ENCODE results near the gene KCNH2.

KCNH2 gene

GRCh38 chr7:150904011-150904909 lies 73.9 kb downstream of the KCNH2 start:
- H3K4me1 ChIP-seq (ENCODE audit: control insufficient read depth, insufficient read depth, low read length), result peaks cover 11% of the 10 kb centered on the region; the same call in 1 of the 2 replicates
- no peak overlapping the region for H3K27ac ChIP-seq (ENCODE audit: low read depth, low read length)
- H3K9me3 ChIP-seq (ENCODE audit: control insufficient read depth, insufficient read depth, low read length), result no peaks in the 10 kb centered on the region
- H3K36me3 ChIP-seq (ENCODE audit: control insufficient read depth, insufficient read depth, low read length), result no peaks in the 10 kb centered on the region
- H3K27me3 ChIP-seq (ENCODE audit: control insufficient read depth, insufficient read depth, low read length), result peaks cover 21% of the 10 kb centered on the region
- no peak overlapping the region for H3K9ac ChIP-seq (ENCODE audit: low read depth, low read length)
- no peak overlapping the region for H3K4me3 ChIP-seq (ENCODE audit: low read depth, low read length)

DNA sequence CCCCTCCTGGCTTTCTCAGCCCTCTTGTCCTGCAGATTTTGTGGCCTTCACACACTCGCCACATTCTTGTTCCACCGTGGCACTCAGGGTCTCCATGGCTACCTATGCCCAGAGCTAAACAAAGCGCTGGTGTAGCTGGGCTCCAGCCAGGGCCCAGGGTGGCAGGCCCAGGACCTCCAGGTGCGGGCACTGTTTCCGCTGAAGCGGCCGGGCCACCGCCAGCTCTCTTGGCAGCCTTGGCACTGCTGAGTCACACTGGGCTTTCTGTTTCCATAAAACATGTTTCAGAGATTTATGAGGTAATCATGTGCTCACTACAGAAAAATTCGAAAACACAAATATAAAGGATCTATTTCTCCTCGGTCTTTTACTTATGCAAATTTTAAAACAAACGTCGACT lies 74.5 kb downstream of the KCNH2 start:
- Histone ChIP-seq H3K9me3 (ENCODE audit: control insufficient read depth, insufficient read depth, low read length) (no peaks in the 10 kb centered on the region), H3K4me1 (ENCODE audit: control insufficient read depth, insufficient read depth, low read length) (peaks cover 11% of the 10 kb centered on the region; the same call in 1 of the 2 replicates), H3K27ac (ENCODE audit: low read depth, low read length) (no peak overlapping the region), H3K4me3 (ENCODE audit: low read depth, low read length) (no peak overlapping the region), H3K36me3 (ENCODE audit: control insufficient read depth, insufficient read depth, low read length) (no peaks in the 10 kb centered on the region), H3K27me3 (ENCODE audit: control insufficient read depth, insufficient read depth, low read length) (peaks cover 28% of the 10 kb centered on the region), H3K9ac (ENCODE audit: low read depth, low read length) (no peak overlapping the region)

- H3K4me3 ChIP-seq (ENCODE audit: low read depth, low read length), result no peak overlapping the region
- no peak overlapping the region for H3K27ac ChIP-seq (ENCODE audit: low read depth, low read length)
- H3K4me1 ChIP-seq (ENCODE audit: control insufficient read depth, insufficient read depth, low read length), result peaks cover 11% of the 10 kb centered on the region; the same call in 1 of the 2 replicates
- H3K9ac ChIP-seq (ENCODE audit: low read depth, low read length), result no peak overlapping the region
- no peaks in the 10 kb centered on the region for H3K9me3 ChIP-seq (ENCODE audit: control insufficient read depth, insufficient read depth, low read length)
- peaks cover 28% of the 10 kb centered on the region for H3K27me3 ChIP-seq (ENCODE audit: control insufficient read depth, insufficient read depth, low read length)
- no peaks in the 10 kb centered on the region for H3K36me3 ChIP-seq (ENCODE audit: control insufficient read depth, insufficient read depth, low read length)
Observed at GRCh38 chr7:150902078-150903033, 75.8 kb downstream of the KCNH2 start.

DNA sequence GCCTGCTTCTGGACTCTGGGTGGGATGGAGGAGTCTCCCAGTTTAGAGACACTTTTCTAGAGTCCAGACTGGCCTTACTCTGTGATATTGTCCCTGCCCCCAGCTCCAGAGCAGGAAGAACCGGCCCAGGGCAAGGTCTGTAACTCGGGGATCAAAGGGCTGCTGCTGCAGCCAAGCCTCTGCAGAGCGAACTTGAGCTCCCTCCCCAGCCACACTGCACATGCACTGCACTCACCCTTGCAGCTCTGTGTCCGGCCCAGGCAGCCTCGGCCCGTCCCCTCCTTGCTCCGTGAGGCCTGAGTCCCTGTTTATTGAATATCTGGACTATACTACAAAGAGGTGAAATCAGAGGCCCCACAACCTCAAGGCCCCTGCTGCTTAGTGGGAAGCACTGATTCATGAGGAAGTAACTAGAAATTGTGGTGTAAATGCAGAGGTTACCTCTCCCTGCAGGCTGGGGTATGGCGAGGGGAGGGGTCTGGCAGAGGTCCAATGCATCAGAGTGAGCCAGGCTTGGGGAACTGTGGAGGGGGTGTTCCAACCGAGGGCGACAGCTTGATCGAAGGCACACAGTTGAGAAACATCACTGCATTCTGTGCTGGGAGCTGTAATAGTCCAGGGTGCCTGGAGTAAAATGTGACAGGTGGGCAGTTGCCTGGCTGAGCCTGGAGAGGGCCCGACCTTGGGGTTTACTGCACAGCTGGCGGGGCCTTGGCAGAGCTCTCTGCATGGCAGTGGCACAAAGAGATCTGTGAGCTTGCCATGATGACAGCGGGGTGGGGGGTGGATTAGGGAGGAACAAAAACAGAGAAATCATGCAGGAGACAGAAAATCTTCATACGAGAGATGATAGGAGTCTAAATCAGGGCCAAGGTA lies 76.7 kb downstream of the KCNH2 start:
- no peaks in the 10 kb centered on the region for H3K36me3 ChIP-seq (ENCODE audit: control insufficient read depth, insufficient read depth, low read length)
- H3K9ac ChIP-seq (ENCODE audit: low read depth, low read length), result no peak overlapping the region
- no peak overlapping the region for H3K4me3 ChIP-seq (ENCODE audit: low read depth, low read length)
- H3K9me3 ChIP-seq (ENCODE audit: control insufficient read depth, insufficient read depth, low read length), result no peaks in the 10 kb centered on the region
- peaks cover 11% of the 10 kb centered on the region; the same call in 1 of the 2 replicates for H3K4me1 ChIP-seq (ENCODE audit: control insufficient read depth, insufficient read depth, low read length)
- H3K27me3 ChIP-seq (ENCODE audit: control insufficient read depth, insufficient read depth, low read length), result peaks cover 28% of the 10 kb centered on the region
- H3K27ac ChIP-seq (ENCODE audit: low read depth, low read length), result no peak overlapping the region

GRCh38 chr7:150900675-150901074 lies 77.4 kb downstream of the KCNH2 start:
- H3K27ac ChIP-seq (ENCODE audit: low read depth, low read length), result no peak overlapping the region
- H3K9ac ChIP-seq (ENCODE audit: low read depth, low read length), result no peak overlapping the region
- H3K27me3 ChIP-seq (ENCODE audit: control insufficient read depth, insufficient read depth, low read length), result peaks cover 28% of the 10 kb centered on the region
- peaks cover 11% of the 10 kb centered on the region; the same call in 1 of the 2 replicates for H3K4me1 ChIP-seq (ENCODE audit: control insufficient read depth, insufficient read depth, low read length)
- no peaks in the 10 kb centered on the region for H3K9me3 ChIP-seq (ENCODE audit: control insufficient read depth, insufficient read depth, low read length)
- H3K4me3 ChIP-seq (ENCODE audit: low read depth, low read length), result no peak overlapping the region
- H3K36me3 ChIP-seq (ENCODE audit: control insufficient read depth, insufficient read depth, low read length), result no peaks in the 10 kb centered on the region

GRCh38 chr7:150898475-150899011 lies 79.6 kb downstream of the KCNH2 start:
- H3K4me3 ChIP-seq (ENCODE audit: low read depth, low read length), result no peak overlapping the region
- H3K4me1 ChIP-seq (ENCODE audit: control insufficient read depth, insufficient read depth, low read length), result peaks cover 11% of the 10 kb centered on the region; the same call in 1 of the 2 replicates
- H3K36me3 ChIP-seq (ENCODE audit: control insufficient read depth, insufficient read depth, low read length), result no peaks in the 10 kb centered on the region
- H3K27ac ChIP-seq (ENCODE audit: low read depth, low read length), result no peak overlapping the region
- no peaks in the 10 kb centered on the region for H3K9me3 ChIP-seq (ENCODE audit: control insufficient read depth, insufficient read depth, low read length)
- H3K9ac ChIP-seq (ENCODE audit: low read depth, low read length), result no peak overlapping the region
- H3K27me3 ChIP-seq (ENCODE audit: control insufficient read depth, insufficient read depth, low read length), result peaks cover 28% of the 10 kb centered on the region

GRCh38 chr7:150897502-150898474 lies 80.3 kb downstream of the KCNH2 start:
- Histone ChIP-seq H3K9me3 (ENCODE audit: control insufficient read depth, insufficient read depth, low read length) (no peaks in the 10 kb centered on the region), H3K36me3 (ENCODE audit: control insufficient read depth, insufficient read depth, low read length) (no peaks in the 10 kb centered on the region), H3K27ac (ENCODE audit: low read depth, low read length) (no peak overlapping the region), H3K4me1 (ENCODE audit: control insufficient read depth, insufficient read depth, low read length) (peaks cover 11% of the 10 kb centered on the region; the same call in 1 of the 2 replicates), H3K9ac (ENCODE audit: low read depth, low read length) (no peak overlapping the region), H3K27me3 (ENCODE audit: control insufficient read depth, insufficient read depth, low read length) (peaks cover 27% of the 10 kb centered on the region), H3K4me3 (ENCODE audit: low read depth, low read length) (no peak overlapping the region)

GRCh38 chr7:150896562-150897209 lies 81.4 kb downstream of the KCNH2 start:
- Histone ChIP-seq H3K4me1 (ENCODE audit: control insufficient read depth, insufficient read depth, low read length) (peaks cover 10% of the 10 kb centered on the region; the same call in 1 of the 2 replicates), H3K9ac (ENCODE audit: low read depth, low read length) (no peak overlapping the region), H3K4me3 (ENCODE audit: low read depth, low read length) (no peak overlapping the region), H3K36me3 (ENCODE audit: control insufficient read depth, insufficient read depth, low read length) (no peaks in the 10 kb centered on the region), H3K9me3 (ENCODE audit: control insufficient read depth, insufficient read depth, low read length) (no peaks in the 10 kb centered on the region), H3K27me3 (ENCODE audit: control insufficient read depth, insufficient read depth, low read length) (peaks cover 23% of the 10 kb centered on the region), H3K27ac (ENCODE audit: low read depth, low read length) (no peak overlapping the region)

DNA sequence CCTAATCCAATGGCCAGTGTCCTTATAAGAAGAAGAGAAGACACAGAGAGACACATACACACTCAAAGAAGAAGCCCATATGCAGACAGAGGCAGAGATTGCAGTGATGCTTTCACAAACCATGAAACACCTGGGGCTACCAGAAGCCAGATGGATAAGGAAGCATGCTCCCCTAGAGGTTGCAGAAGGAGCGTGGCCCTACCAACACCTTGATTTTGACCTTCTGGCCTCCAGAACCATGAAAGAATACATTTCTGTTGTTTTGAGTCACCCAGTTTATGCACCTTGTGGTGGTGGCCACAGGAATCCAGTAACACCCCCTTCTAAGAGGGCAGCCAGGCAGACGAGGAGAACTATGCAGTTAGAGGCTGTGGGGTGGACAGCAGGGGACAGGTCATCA lies 82.3 kb downstream of the KCNH2 start:
- no peak overlapping the region for H3K9ac ChIP-seq (ENCODE audit: low read depth, low read length)
- no peak overlapping the region for H3K4me3 ChIP-seq (ENCODE audit: low read depth, low read length)
- peaks cover 20% of the 10 kb centered on the region for H3K27me3 ChIP-seq (ENCODE audit: control insufficient read depth, insufficient read depth, low read length)
- H3K9me3 ChIP-seq (ENCODE audit: control insufficient read depth, insufficient read depth, low read length), result no peaks in the 10 kb centered on the region
- H3K36me3 ChIP-seq (ENCODE audit: control insufficient read depth, insufficient read depth, low read length), result no peaks in the 10 kb centered on the region
- H3K4me1 ChIP-seq (ENCODE audit: control insufficient read depth, insufficient read depth, low read length), result peaks cover 3% of the 10 kb centered on the region; the same call in 1 of the 2 replicates
- H3K27ac ChIP-seq (ENCODE audit: low read depth, low read length), result no peak overlapping the region
